Effector CD8-positive, alpha-beta T cell (primary cell): Measurements from ENCODE around the gene MTHFD1.
A peak's percentile ranks its signal among the peaks of the same experiment; 100 is the strongest.
"Not testable (repeated sequence)": the region's sequence is repeated elsewhere in the genome, so short reads cannot be mapped to it uniquely, and the experiment has no call there.

Experiments used
- DNase-seq: peaks from one replicate; lab custom pipeline; 2025; lab: John Stamatoyannopoulos, UW
- total RNA-seq, 4 experiments: gene quantifications; one replicate each; lab custom pipeline; 2026; lab: John Stamatoyannopoulos, UW

MTHFD1 gene
- 27.0 to 44.5 (median 32.8) reads per million in 4 experiments for total RNA-seq

DNA sequence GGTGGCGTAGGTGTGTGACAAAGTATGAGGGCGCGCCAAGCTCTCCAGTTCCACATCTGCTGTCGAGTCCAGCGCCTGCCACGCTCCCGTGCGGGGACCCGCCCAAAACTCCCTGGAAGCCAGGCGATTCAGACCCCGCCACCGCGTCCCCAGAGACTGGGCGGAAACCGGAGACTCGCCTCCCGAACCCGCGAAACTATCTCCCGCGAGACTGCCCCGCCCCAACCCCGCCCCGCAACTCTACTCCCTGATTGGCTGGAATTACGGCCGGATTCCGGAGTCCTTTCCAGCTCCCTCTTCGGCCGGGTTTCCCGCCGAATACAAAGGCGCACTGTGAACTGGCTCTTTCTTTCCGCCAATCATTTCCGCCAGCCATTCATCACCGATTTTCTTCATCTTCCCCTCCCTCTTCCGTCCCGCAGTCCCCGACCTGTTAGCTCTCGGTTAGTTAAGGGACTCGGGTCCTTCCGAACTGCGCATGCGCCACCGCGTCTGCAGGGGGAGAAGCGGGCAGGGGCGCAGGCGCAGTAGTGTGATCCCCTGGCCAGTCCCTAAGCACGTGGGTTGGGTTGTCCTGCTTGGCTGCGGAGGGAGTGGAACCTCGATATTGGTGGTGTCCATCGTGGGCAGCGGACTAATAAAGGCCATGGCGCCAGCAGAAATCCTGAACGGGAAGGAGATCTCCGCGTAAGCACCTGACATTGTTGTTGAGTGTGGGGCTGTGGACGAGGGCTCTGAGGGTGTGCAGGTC lies at the start of gene MTHFD1:
MTHFD1 (plus strand) TSS at position 572 of the 751 bp plus-strand sequence; CDS start at position 647, 75 bp downstream.
- peak; percentile 94 for DNase-seq

DNA sequence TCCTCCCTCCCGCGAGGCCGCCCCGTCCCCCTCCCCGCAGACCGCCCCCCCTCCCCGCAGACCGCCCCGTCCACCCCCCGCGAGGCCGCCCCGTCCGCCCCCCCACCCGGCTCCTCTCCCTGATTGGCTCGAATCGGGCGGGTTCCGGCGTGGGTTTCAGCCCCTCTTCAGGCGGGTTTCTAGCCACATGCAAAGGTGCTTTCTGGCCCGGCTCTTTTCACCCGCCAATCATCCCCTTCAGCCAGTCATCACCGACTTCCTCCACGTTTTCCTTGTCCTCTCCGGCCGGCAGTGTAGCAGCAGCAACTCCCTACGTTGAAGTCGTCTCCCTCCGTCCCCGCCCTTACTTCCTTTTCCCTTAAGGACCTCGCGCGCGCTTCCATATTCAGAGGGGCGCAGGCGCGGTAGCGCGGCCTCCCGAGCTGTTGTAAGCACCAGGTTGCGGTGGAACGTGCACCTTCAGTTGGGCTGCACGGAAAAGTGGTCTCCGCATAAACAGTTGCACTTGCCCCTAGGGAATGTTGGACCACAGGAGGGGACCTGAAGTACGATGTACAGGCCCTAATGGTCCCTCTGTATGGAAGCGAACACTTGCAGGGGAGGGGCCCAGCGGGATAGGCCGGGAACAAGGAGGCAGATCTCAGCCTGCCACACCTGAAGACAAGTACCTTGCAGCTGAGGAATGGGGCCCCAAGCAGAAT lies 49.4 kb upstream of the MTHFD1 start:
- peak; percentile 85 for DNase-seq

DNA sequence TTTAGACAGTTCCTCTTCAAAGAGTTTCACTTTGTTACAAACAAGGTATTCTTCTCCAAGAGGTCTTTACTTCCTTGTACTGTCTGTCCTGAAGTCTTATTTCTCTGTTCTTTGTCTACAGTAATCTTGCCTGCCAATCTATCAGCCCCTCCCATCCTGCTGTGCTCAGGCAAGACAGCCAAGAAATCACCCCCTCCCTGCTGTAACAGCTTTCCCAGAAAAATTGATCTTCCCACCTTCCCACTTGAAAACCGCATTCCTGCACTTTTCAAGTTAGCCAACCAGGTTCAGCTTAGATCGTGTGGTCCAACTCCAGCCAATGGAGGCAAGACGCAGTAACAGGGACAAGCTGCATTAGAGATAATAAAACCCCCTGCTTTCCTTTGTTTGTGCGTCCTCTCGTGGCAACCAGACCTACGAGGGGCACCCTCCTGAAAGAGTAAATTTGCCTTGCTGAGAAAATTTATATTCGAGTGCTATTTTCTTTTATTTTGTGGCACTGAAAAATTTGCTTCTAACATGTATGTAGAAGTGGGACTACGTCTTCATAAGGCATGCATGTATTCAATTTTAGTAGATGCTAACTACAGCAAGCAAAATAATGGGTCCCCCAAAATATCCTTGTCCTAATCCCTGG lies 47.5 kb upstream of the MTHFD1 start:
- no peak for DNase-seq

- DNase-seq: no peak
Measured at GRCh38 chr14:64347748-64348147, 40.4 kb upstream of the MTHFD1 start.

DNA sequence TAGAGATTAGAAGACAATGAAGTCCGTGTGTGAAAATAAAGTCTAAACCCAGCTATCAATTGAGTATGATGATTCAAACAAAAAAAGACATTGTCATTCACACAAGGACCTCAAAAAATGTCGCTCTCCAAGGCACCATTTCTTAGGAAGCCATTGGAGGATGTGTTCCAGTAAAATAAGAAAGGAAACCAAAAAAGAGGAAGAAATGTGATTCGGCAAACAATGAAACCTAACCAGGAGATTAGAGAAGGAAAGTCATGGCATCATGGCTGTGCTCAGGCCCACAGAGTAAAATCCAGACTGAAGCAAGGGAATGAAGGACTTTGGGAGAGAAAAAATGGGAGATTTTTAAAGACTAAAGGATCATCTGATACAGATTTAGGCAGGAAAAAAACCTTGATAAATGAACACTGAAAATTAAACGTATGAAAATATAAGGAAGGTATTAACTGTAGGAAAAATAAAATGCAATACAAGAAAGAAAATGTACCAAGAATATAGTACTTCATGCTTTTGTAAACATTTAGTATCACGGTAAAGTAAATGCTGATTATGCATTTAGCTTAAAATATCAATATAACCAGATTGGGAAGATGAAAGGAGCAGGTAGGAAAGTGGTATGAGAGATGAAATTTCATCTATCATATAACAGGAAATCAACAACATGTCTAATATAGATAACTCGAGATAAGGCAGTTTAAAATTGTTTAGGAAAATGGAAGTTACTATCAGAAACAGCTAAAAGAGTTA lies 38.2 kb upstream of the MTHFD1 start:
- no peak for DNase-seq

- no peak for DNase-seq
Measured at GRCh38 chr14:64363265-64363846, 24.8 kb upstream of the MTHFD1 start.

DNA sequence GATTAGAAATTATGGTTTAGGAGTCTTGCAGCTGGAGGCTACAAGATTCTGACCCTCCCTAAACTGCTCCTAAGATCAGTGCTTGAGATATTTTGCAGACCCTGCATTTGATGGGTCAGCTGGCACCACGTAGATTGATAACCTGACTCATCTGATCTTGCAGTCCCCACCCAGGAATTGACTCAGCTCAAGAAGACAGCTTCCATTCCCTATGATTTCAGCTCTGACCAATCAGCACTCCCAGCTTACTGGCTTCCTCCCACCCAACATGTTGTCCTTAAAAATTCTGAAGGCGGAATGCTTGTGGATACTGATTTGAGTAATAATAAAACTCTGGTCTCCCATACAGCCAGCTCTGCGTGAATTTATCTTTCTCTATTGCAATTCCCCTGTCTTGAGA lies 23.2 kb upstream of the MTHFD1 start:
- no peak for DNase-seq

DNA sequence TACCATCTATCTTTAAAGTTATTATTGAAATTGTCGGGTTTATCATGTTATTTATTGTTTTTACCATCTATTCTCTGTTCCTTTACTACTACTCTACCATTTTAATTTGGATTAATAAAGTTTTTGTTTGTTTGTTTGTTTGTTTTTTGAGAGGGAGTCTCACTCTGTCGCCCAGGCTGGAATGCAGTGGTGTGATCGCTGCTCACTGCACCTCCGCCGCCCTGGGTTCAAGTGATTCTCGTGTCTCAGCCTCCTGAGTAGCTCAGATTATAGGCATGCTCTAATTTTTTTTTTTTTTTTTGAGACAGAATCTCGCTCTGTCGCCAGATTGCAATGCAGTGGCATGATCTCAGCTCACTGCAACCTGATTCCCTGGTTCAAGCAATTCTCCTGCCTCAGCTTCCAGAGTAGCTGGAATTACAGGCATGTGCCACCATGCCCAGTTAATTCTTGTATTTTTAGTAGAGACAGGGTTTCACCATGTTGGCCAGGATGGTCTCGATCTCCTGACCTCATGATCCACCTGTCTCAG lies 22.7 kb upstream of the MTHFD1 start:
- DNase-seq: not testable (repeated sequence)

- DNase-seq: no peak
Measured at GRCh38 chr14:64369201-64369600, 19.0 kb upstream of the MTHFD1 start.

DNA sequence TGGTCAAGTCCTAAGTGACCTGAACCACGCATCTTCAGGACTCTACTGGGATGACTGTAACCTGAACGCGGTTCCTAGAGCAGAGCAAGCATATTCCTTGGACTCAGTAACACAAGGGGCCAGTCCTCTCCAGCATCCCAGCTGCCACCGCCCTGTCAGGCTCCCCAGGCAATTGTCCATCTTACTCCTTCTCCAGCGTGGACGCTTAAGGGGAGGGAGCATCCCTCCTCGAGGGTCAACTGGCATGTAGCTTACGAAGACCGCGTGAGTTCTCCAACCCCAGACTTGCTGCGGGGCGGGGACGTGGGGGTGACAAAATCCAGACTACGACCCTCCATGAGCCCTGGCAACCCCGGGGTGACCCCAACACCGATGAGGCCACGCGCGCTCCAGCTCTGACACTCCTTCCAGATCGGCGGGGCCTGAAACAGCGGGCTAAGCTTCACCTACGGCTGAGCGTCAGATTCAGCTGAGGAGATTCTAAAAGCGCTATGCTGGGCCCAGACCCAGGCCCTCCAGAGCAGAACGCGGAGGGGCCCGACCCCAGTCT lies 846 bp upstream of the MTHFD1 start:
- no peak for DNase-seq

- DNase-seq: no peak
Measured at GRCh38 chr14:64388533-64389285, 556 bp downstream of the MTHFD1 start.

- DNase-seq: no peak
Measured at GRCh38 chr14:64391113-64391725, 3.1 kb downstream of the MTHFD1 start.

DNA sequence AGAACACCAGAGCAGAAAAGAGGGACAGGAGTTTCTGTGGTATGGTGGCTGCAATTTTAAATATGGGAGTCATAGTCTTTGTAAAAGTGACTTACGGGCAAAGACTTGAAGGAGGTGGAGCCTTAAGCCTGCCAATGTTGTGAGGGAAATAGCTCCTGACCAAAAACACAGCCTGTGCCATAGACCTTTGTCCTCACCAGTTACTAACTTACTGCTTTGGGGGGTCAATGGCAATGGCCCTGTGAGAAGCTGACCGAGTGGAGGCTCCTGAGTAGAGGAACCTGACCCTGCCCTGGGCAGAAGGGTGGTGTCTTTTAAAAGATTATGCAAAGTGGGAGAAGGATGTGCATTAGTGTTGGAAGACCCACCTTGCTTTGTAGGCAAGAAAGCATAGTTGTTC lies 3.8 kb downstream of the MTHFD1 start:
- no peak for DNase-seq

- not testable (repeated sequence) for DNase-seq
Measured at GRCh38 chr14:64393189-64393726, 5.1 kb downstream of the MTHFD1 start.

GRCh38 chr14:64394423-64394822 lies 6.3 kb downstream of the MTHFD1 start:
- DNase-seq: no peak

DNA sequence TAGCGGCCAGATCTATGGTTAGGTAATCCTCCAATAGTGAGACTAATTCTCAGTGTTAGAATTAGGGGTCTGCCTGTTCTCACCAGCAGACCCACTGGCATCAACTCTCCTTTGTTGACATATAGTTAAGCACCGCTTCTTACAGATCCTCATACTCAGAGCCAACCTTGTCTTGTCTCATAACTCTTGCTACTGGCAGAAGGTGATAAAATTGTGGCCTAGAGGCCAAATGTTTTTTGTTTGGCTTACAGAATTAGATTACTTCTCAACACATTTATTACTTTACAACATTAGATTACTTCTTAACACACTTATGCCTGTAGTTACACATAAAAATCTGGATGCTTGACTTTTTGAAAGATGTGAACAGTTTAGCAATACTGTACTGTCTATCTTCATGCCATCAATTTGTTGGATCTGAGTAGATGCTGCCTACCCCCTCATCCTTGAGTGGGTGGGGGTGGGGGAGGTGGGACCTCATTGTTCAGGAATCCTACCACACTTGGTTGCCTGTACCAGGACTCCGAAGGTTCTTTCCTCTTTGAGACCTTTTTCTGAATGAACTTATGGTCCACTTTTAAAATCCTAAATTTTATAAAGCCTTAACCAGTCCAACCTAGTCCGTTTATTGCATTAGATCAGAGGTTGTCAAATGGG lies 7.0 kb downstream of the MTHFD1 start:
- no peak for DNase-seq

GRCh38 chr14:64400829-64401459 lies 12.8 kb downstream of the MTHFD1 start:
- no peak for DNase-seq

- no peak for DNase-seq
Measured at GRCh38 chr14:64401949-64402348, 13.8 kb downstream of the MTHFD1 start.

DNA sequence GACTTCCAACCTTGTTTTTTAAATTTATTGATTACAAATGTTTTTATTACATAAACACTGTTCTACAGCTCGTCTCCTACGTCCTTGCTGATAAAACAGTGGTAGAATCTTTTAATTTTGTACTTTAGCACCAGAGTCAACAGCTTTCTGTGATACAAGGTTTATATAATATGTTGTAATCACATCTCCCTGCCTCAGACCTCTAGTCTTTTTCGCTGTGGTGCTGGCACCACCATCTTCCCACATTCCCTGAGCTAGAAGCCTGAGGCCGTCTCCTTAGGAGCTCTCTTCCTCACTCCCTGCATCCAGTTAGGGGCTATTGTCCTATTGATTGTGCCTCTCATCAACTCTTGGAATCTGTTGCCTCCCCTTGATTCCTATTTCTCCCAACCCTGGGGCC lies 17.1 kb downstream of the MTHFD1 start:
- DNase-seq: no peak
